HL-60 (cell line): Measurements from ENCODE around the gene GPC3.

ENCODE experiments used
- CTCF ChIP-seq: IDR thresholded peaks from one replicate; pipeline ENCODE4 v1.5.1; 2011; ENCODE audit warnings: low read length, control low read depth, inconsistent platforms; ENCODE audit not compliant: insufficient read depth
- POLR2AphosphoS5 ChIP-seq: IDR thresholded peaks from 2 replicates; pipeline ENCODE4 v1.6.1; 2012; ENCODE audit warnings: low read depth
- REST ChIP-seq: IDR thresholded peaks from 2 replicates; pipeline ENCODE4 v1.6.1; 2012; ENCODE audit warnings: low read depth; ENCODE audit not compliant: insufficient replicate concordance

- TF ChIP-seq CTCF (no peak), POLR2AphosphoS5 (no peak), REST (no peak)
Measured at GRCh38 chrX:133810925-133811324, 174.5 kb downstream of the GPC3 start.
